Measurements from ENCODE around the gene SINHCAF.

GRCh38 chr12:31346267-31346666 is 20.3 kb upstream of the SINHCAF start:
- TF ChIP-seq REST (IDR thresholded peaks at IDR 0.05; ENCODE audit: unreplicated experiment) (no peak), EZH2 (IDR thresholded peaks at IDR 0.05; ENCODE audit: low read depth, unreplicated experiment) (no peak), ZNF331 (CRISPR knock-in tag; IDR thresholded peaks at IDR 0.05; ENCODE audit: low read depth) (no peak), CTCF (conservative IDR thresholded peaks at IDR 0.05; ENCODE audit: low read depth in 2 of 2) (no peak), CREB1 (CRISPR knock-in tag; IDR thresholded peaks at IDR 0.05; ENCODE audit: low read depth) (no peak), POLR2AphosphoS5 (IDR thresholded peaks at IDR 0.05; ENCODE audit: low read depth) (no peak)
